ENCODE data around the gene BANP.
A peak's percentile ranks its signal among the peaks of the same experiment; 100 is the strongest.

Gene BANP

GRCh38 chr16:87948735-87949070 lies 2.5 kb upstream of the BANP start:
- DNase-seq (ENCODE audit: low read depth in 2 of 2, low spot score in 1 of 2) = no peak

GRCh38 chr16:87949071-87949744 lies 2.0 kb upstream of the BANP start:
- no peak for DNase-seq (ENCODE audit: low read depth in 2 of 2, low spot score in 1 of 2)

GRCh38 chr16:87951552-87952538 lies 611 bp downstream of the BANP start:
- DNase-seq (ENCODE audit: low read depth in 2 of 2, low spot score in 1 of 2) = no peak

- DNase-seq (ENCODE audit: low read depth in 2 of 2, low spot score in 1 of 2) = no peak
These were observed 1.5 kb downstream of the BANP start for GRCh38 chr16:87952751-87953150.

GRCh38 chr16:87953308-87954215 lies 2.3 kb downstream of the BANP start:
- no peak for DNase-seq (ENCODE audit: low read depth in 2 of 2, low spot score in 1 of 2)

GRCh38 chr16:87954361-87954760 lies 3.1 kb downstream of the BANP start:
- DNase-seq (ENCODE audit: low read depth in 2 of 2, low spot score in 1 of 2) = no peak

GRCh38 chr16:87954826-87955225 lies 3.6 kb downstream of the BANP start:
- DNase-seq (ENCODE audit: low read depth in 2 of 2, low spot score in 1 of 2) = no peak

GRCh38 chr16:87955302-87956097 lies 4.3 kb downstream of the BANP start:
- DNase-seq (ENCODE audit: low read depth in 2 of 2, low spot score in 1 of 2) = no peak

- no peak for DNase-seq (ENCODE audit: low read depth in 2 of 2, low spot score in 1 of 2)
These were observed 4.8 kb downstream of the BANP start for GRCh38 chr16:87956098-87956364.

GRCh38 chr16:87956365-87957231 lies 5.4 kb downstream of the BANP start:
- peak; percentile 43 to 62 for DNase-seq (ENCODE audit: low read depth in 2 of 2, low spot score in 1 of 2)

GRCh38 chr16:87957296-87958094 lies 6.3 kb downstream of the BANP start:
- no peak for DNase-seq (ENCODE audit: low read depth in 2 of 2, low spot score in 1 of 2)

GRCh38 chr16:87958632-87959031 lies 7.4 kb downstream of the BANP start:
- DNase-seq (ENCODE audit: low read depth in 2 of 2, low spot score in 1 of 2) = no peak

GRCh38 chr16:87959391-87959990 lies 8.3 kb downstream of the BANP start:
- DNase-seq (ENCODE audit: low read depth in 2 of 2, low spot score in 1 of 2) = no peak

- no peak for DNase-seq (ENCODE audit: low read depth in 2 of 2, low spot score in 1 of 2)
These were observed 9.1 kb downstream of the BANP start for GRCh38 chr16:87960296-87960695.

GRCh38 chr16:87960852-87961251 lies 9.6 kb downstream of the BANP start:
- no peak for DNase-seq (ENCODE audit: low read depth in 2 of 2, low spot score in 1 of 2)

- DNase-seq (ENCODE audit: low read depth in 2 of 2, low spot score in 1 of 2) = no peak
These were observed 10.4 kb downstream of the BANP start for GRCh38 chr16:87961623-87962022.

GRCh38 chr16:87963400-87963799 lies 12.2 kb downstream of the BANP start:
- DNase-seq (ENCODE audit: low read depth in 2 of 2, low spot score in 1 of 2) = peak; percentile 41 to 66

GRCh38 chr16:87964049-87964659 lies 12.9 kb downstream of the BANP start:
- DNase-seq (ENCODE audit: low read depth in 2 of 2, low spot score in 1 of 2) = no peak

Data from stimulated activated CD8-positive, alpha-beta memory T cell treated with anti-CD3 and anti-CD28 coated beads, Interleukin-4, amount 100 ng/mL, for 4 hours (primary cell).